HPDE6-E6E7 (cell line): ENCODE measurements around the gene JAML.

Experiments used
- DNase-seq: peaks from one replicate; pipeline ENCODE4 v3.0.0; 2011; ENCODE audit warnings: missing footprints; ENCODE audit errors: extremely low spot score

JAML gene

GRCh38 chr11:118239509-118240205 is 14.8 kb upstream of the JAML start:
- DNase-seq = no peak

GRCh38 chr11:118238929-118239328 is 14.1 kb upstream of the JAML start:
- DNase-seq = no peak

- DNase-seq = no peak
These were observed 13.6 kb upstream of the JAML start for GRCh38 chr11:118238421-118238820.

GRCh38 chr11:118236170-118236569 is 11.4 kb upstream of the JAML start:
- no peak for DNase-seq

- DNase-seq = no peak
These were observed 10.0 kb upstream of the JAML start for GRCh38 chr11:118234833-118235232.

- no peak for DNase-seq
These were observed 9.0 kb upstream of the JAML start for GRCh38 chr11:118233850-118234249.

GRCh38 chr11:118233377-118233776 is 8.6 kb upstream of the JAML start:
- peak; percentile 44 for DNase-seq

GRCh38 chr11:118232659-118233058 is 7.8 kb upstream of the JAML start:
- no peak for DNase-seq

GRCh38 chr11:118231461-118231860 is 6.7 kb upstream of the JAML start:
- no peak for DNase-seq

- no peak for DNase-seq
These were observed 5.3 kb upstream of the JAML start for GRCh38 chr11:118230088-118230487.

- DNase-seq = no peak
These were observed 4.5 kb upstream of the JAML start for GRCh38 chr11:118229274-118229847.

- DNase-seq = no peak
These were observed 3.3 kb upstream of the JAML start for GRCh38 chr11:118227865-118228785.

GRCh38 chr11:118226781-118227180 is 2.0 kb upstream of the JAML start:
- no peak for DNase-seq

GRCh38 chr11:118226296-118226695 is 1.5 kb upstream of the JAML start:
- DNase-seq = no peak

- no peak for DNase-seq
These were observed 819 bp downstream of the JAML start for GRCh38 chr11:118223992-118224391.

- no peak for DNase-seq
These were observed 1.2 kb downstream of the JAML start for GRCh38 chr11:118223570-118223969.

GRCh38 chr11:118222437-118222836 is 2.4 kb downstream of the JAML start:
- DNase-seq = no peak

- no peak for DNase-seq
These were observed 3.4 kb downstream of the JAML start for GRCh38 chr11:118221419-118221818.

GRCh38 chr11:118219732-118220131 is 5.1 kb downstream of the JAML start:
- no peak for DNase-seq

- no peak for DNase-seq
These were observed 5.6 kb downstream of the JAML start for GRCh38 chr11:118219244-118219643.

GRCh38 chr11:118217575-118217974 is 7.2 kb downstream of the JAML start:
- DNase-seq = no peak

- DNase-seq = no peak
These were observed 8.0 kb downstream of the JAML start for GRCh38 chr11:118216621-118217481.
